Measurements from ENCODE around the gene FBLN2.
A peak's percentile ranks its signal among the peaks of the same experiment; 100 is the strongest.

Gene FBLN2

GRCh38 chr3:13529196-13530112, 19.5 kb upstream of the FBLN2 start:
- no peak for ATAC-seq (replicated peaks; ENCODE audit: extremely low read depth, poor library complexity, severe bottlenecking)
- DNase-seq (ENCODE audit: low spot score in 2 of 2): no peak
- no peak overlapping the region for H3K4me3 Mint-ChIP-seq
- H3K27ac Mint-ChIP-seq (ENCODE audit: low read depth): no peak overlapping the region
- peaks cover 2% of the 10 kb centered on the region for H3K36me3 Mint-ChIP-seq (ENCODE audit: insufficient read depth)
- H3K9me3 Mint-ChIP-seq: no peaks in the 10 kb centered on the region
- H3K4me1 Mint-ChIP-seq: no peaks in the 10 kb centered on the region
- H3K27me3 Mint-ChIP-seq: peaks cover 42% of the 10 kb centered on the region

- H3K4me1 Mint-ChIP-seq: no peaks in the 10 kb centered on the region
- DNase-seq (ENCODE audit: low spot score in 2 of 2) (no peak), ATAC-seq (replicated peaks; ENCODE audit: extremely low read depth, poor library complexity, severe bottlenecking) (no peak)
These were observed 18.5 kb upstream of the FBLN2 start for GRCh38 chr3:13530241-13531009.

GRCh38 chr3:13532085-13532484, 16.8 kb upstream of the FBLN2 start:
- DNase-seq (ENCODE audit: low spot score in 2 of 2) (no peak), ATAC-seq (replicated peaks; ENCODE audit: extremely low read depth, poor library complexity, severe bottlenecking) (no peak)
- Mint-ChIP-seq H3K27ac (ENCODE audit: low read depth) (no peak overlapping the region), H3K4me3 (no peak overlapping the region), H3K36me3 (ENCODE audit: insufficient read depth) (peaks cover 2% of the 10 kb centered on the region), H3K9me3 (no peaks in the 10 kb centered on the region), H3K27me3 (peaks cover 59% of the 10 kb centered on the region), H3K4me1 (peaks cover 7% of the 10 kb centered on the region)

More at GRCh38 chr3:13530241-13531009, 18.5 kb upstream of the FBLN2 start:
- H3K36me3 Mint-ChIP-seq (ENCODE audit: insufficient read depth): peaks cover 2% of the 10 kb centered on the region
- H3K4me3 Mint-ChIP-seq: no peak overlapping the region
- no peak overlapping the region for H3K27ac Mint-ChIP-seq (ENCODE audit: low read depth)
- no peaks in the 10 kb centered on the region for H3K9me3 Mint-ChIP-seq
- peaks cover 52% of the 10 kb centered on the region for H3K27me3 Mint-ChIP-seq

- Mint-ChIP-seq H3K36me3 (ENCODE audit: insufficient read depth) (peaks cover 2% of the 10 kb centered on the region), H3K4me1 (peaks cover 7% of the 10 kb centered on the region), H3K27me3 (peaks cover 62% of the 10 kb centered on the region), H3K4me3 (no peak overlapping the region), H3K9me3 (no peaks in the 10 kb centered on the region), H3K27ac (ENCODE audit: low read depth) (no peak overlapping the region)
- ATAC-seq (replicated peaks; ENCODE audit: extremely low read depth, poor library complexity, severe bottlenecking) (no peak), DNase-seq (ENCODE audit: low spot score in 2 of 2) (no peak)
These were observed 16.3 kb upstream of the FBLN2 start for GRCh38 chr3:13532631-13533030.

- no peak for ATAC-seq (replicated peaks; ENCODE audit: extremely low read depth, poor library complexity, severe bottlenecking)
- Mint-ChIP-seq H3K4me3 (no peak overlapping the region), H3K27ac (ENCODE audit: low read depth) (no peak overlapping the region), H3K9me3 (no peaks in the 10 kb centered on the region), H3K4me1 (peaks cover 7% of the 10 kb centered on the region), H3K27me3 (peaks cover 56% of the 10 kb centered on the region), H3K36me3 (ENCODE audit: insufficient read depth) (peaks cover 2% of the 10 kb centered on the region)
- no peak for DNase-seq (ENCODE audit: low spot score in 2 of 2)
These were observed 15.0 kb upstream of the FBLN2 start for GRCh38 chr3:13533885-13534301.

- H3K4me1 Mint-ChIP-seq: peaks cover 7% of the 10 kb centered on the region
- no peaks in the 10 kb centered on the region for H3K9me3 Mint-ChIP-seq
- ATAC-seq (replicated peaks; ENCODE audit: extremely low read depth, poor library complexity, severe bottlenecking) (no peak), DNase-seq (ENCODE audit: low spot score in 2 of 2) (no peak)
- no peaks in the 10 kb centered on the region for H3K36me3 Mint-ChIP-seq (ENCODE audit: insufficient read depth)
- no peak overlapping the region for H3K27ac Mint-ChIP-seq (ENCODE audit: low read depth)
- no peak overlapping the region for H3K4me3 Mint-ChIP-seq
- peaks cover 43% of the 10 kb centered on the region for H3K27me3 Mint-ChIP-seq
These were observed 13.4 kb upstream of the FBLN2 start for GRCh38 chr3:13535526-13535875.

- Mint-ChIP-seq H3K27ac (ENCODE audit: low read depth) (no peak overlapping the region), H3K4me1 (peaks cover 7% of the 10 kb centered on the region), H3K9me3 (no peaks in the 10 kb centered on the region), H3K4me3 (no peak overlapping the region), H3K27me3 (peaks cover 43% of the 10 kb centered on the region), H3K36me3 (ENCODE audit: insufficient read depth) (no peaks in the 10 kb centered on the region)
- ATAC-seq (replicated peaks; ENCODE audit: extremely low read depth, poor library complexity, severe bottlenecking): no peak
- DNase-seq (ENCODE audit: low spot score in 2 of 2): no peak
These were observed 13.0 kb upstream of the FBLN2 start for GRCh38 chr3:13535905-13536304.

- peaks cover 43% of the 10 kb centered on the region for H3K27me3 Mint-ChIP-seq
- H3K36me3 Mint-ChIP-seq (ENCODE audit: insufficient read depth): no peaks in the 10 kb centered on the region
- H3K9me3 Mint-ChIP-seq: no peaks in the 10 kb centered on the region
- H3K4me1 Mint-ChIP-seq: peaks cover 7% of the 10 kb centered on the region
- H3K27ac Mint-ChIP-seq (ENCODE audit: low read depth): peak overlapping the region; percentile 14
- H3K4me3 Mint-ChIP-seq: no peak overlapping the region
- ATAC-seq (replicated peaks; ENCODE audit: extremely low read depth, poor library complexity, severe bottlenecking) (no peak), DNase-seq (ENCODE audit: low spot score in 2 of 2) (no peak)
These were observed 12.5 kb upstream of the FBLN2 start for GRCh38 chr3:13536432-13536831.

- no peaks in the 10 kb centered on the region for H3K9me3 Mint-ChIP-seq
- no peak for ATAC-seq (replicated peaks; ENCODE audit: extremely low read depth, poor library complexity, severe bottlenecking)
- no peaks in the 10 kb centered on the region for H3K36me3 Mint-ChIP-seq (ENCODE audit: insufficient read depth)
- peaks cover 7% of the 10 kb centered on the region for H3K4me1 Mint-ChIP-seq
- H3K27me3 Mint-ChIP-seq: peaks cover 43% of the 10 kb centered on the region
- DNase-seq (ENCODE audit: low spot score in 2 of 2): no peak
- no peak overlapping the region for H3K4me3 Mint-ChIP-seq
- peak overlapping the region; percentile 14 for H3K27ac Mint-ChIP-seq (ENCODE audit: low read depth)
These were observed 12.1 kb upstream of the FBLN2 start for GRCh38 chr3:13536832-13537231.

GRCh38 chr3:13537244-13537908, 11.5 kb upstream of the FBLN2 start:
- H3K4me1 Mint-ChIP-seq: peaks cover 7% of the 10 kb centered on the region
- peak; percentile 32 for ATAC-seq (replicated peaks; ENCODE audit: extremely low read depth, poor library complexity, severe bottlenecking)
- H3K4me3 Mint-ChIP-seq: no peak overlapping the region
- peaks cover 43% of the 10 kb centered on the region for H3K27me3 Mint-ChIP-seq
- H3K27ac Mint-ChIP-seq (ENCODE audit: low read depth): no peak overlapping the region
- H3K9me3 Mint-ChIP-seq: no peaks in the 10 kb centered on the region
- H3K36me3 Mint-ChIP-seq (ENCODE audit: insufficient read depth): no peaks in the 10 kb centered on the region
- DNase-seq (ENCODE audit: low spot score in 2 of 2): no peak

- Mint-ChIP-seq H3K4me3 (no peak overlapping the region), H3K27me3 (peaks cover 41% of the 10 kb centered on the region), H3K27ac (ENCODE audit: low read depth) (no peak overlapping the region), H3K9me3 (no peaks in the 10 kb centered on the region), H3K36me3 (ENCODE audit: insufficient read depth) (no peaks in the 10 kb centered on the region), H3K4me1 (peaks cover 7% of the 10 kb centered on the region)
- ATAC-seq (replicated peaks; ENCODE audit: extremely low read depth, poor library complexity, severe bottlenecking) (no peak), DNase-seq (ENCODE audit: low spot score in 2 of 2) (no peak)
These were observed 11.0 kb upstream of the FBLN2 start for GRCh38 chr3:13537909-13538296.

- DNase-seq (ENCODE audit: low spot score in 2 of 2): no peak
- Mint-ChIP-seq H3K9me3 (no peaks in the 10 kb centered on the region), H3K4me1 (peaks cover 7% of the 10 kb centered on the region), H3K4me3 (no peak overlapping the region), H3K27me3 (peaks cover 38% of the 10 kb centered on the region), H3K27ac (ENCODE audit: low read depth) (no peak overlapping the region), H3K36me3 (ENCODE audit: insufficient read depth) (no peaks in the 10 kb centered on the region)
- ATAC-seq (replicated peaks; ENCODE audit: extremely low read depth, poor library complexity, severe bottlenecking): no peak
These were observed 10.2 kb upstream of the FBLN2 start for GRCh38 chr3:13538520-13539291.
